ENCODE data around the gene CENPU. TPM values are rescaled to one million over a fixed set of nuclear protein-coding genes. Genes with fewer than 3 reads are reported as not detected.

The CENPU gene
- total and polyA plus RNA-seq, 10 of the 15 experiments (the other 5 are each of a cell fraction or from before 2014, with no cell fraction given) = 26.6 to 90.8 (median 53.8) TPM

- POLR2A ChIA-PET = interaction anchor here (1.0 kb wide), 2 partner anchors 18 to 26 kb away, joined by 3 to 4 read pairs; no protein-coding TSS in a partner anchor
- CTCF ChIA-PET = interaction anchor here (1.5 kb wide), 1 partner anchor 14 kb away, joined by 3 read pairs; no protein-coding TSS in a partner anchor
These were observed 69.3 kb downstream of the CENPU start for GRCh38 chr4:184664445-184665210.

GRCh38 chr4:184662236-184662635 lies 71.7 kb downstream of the CENPU start:
- H4K20me1 ChIP-seq (ENCODE audit: control insufficient read depth, insufficient read depth) = no peaks in the 10 kb centered on the region
- no peak overlapping the region for H3K4me2 ChIP-seq (ENCODE audit: control insufficient read depth, insufficient read depth)
- no peak overlapping the region for H3K9ac ChIP-seq (ENCODE audit: control insufficient read depth, insufficient read depth, low read length)
- in situ Hi-C loops (cut with MboI) (no loop called here), intact Hi-C loops (cut with micrococcal nuclease; ENCODE audit: unreplicated experiment) (no loop called here)
- no peak for TF ChIP-seq PRDM15 (CRISPR knock-in tag; IDR thresholded peaks at IDR 0.05)
- no peak for TF ChIP-seq JUND (IDR thresholded peaks at IDR 0.05; ENCODE audit: low read depth, low read length)
- no peak for TF ChIP-seq YBX1 (IDR thresholded peaks at IDR 0.05)
- TF ChIP-seq GABPA (IDR thresholded peaks at IDR 0.05; ENCODE audit: low read depth) = no peak
- no peak for TF ChIP-seq CREM (IDR thresholded peaks at IDR 0.05; ENCODE audit: low read depth)
- TF ChIP-seq NRF1 (conservative IDR thresholded peaks at IDR 0.05; ENCODE audit: low read depth, low read length) = no peak
- TF ChIP-seq IKZF1 (conservative IDR thresholded peaks at IDR 0.05) = no peak
- no peak for TF ChIP-seq USF2 (IDR thresholded peaks at IDR 0.05; ENCODE audit: borderline replicate concordance, low read depth, low read length)
- no peak for TF ChIP-seq EED (IDR thresholded peaks at IDR 0.05; ENCODE audit: low read depth)
- TF ChIP-seq MYC (IDR thresholded peaks at IDR 0.05; ENCODE audit: insufficient read depth, insufficient read length, insufficient replicate concordance, low read length, severe bottlenecking) = no peak
- WGBS (ENCODE audit: insufficient coverage, insufficient replicate concordance, low lambda C conversion rate, missing lambda C conversion rate) = 45% methylated on average over 1 of the region's 1 CpG
- no peak overlapping the region for H2AFZ ChIP-seq (ENCODE audit: control insufficient read depth, low read depth, low read length)
- FAIRE-seq (no peak), ATAC-seq (no peak), DNase-seq (ENCODE audit: low read depth, low spot score) (no peak)
- CTCF ChIA-PET = interaction anchor here (0.5 to 1.7 kb wide), 5 partner anchors 23 to 410 kb away, joined by 3 to 5 read pairs (median 4); no protein-coding TSS in a partner anchor
- no peaks in the 10 kb centered on the region for H3K27me3 ChIP-seq (replicated peaks in 1 of 2; ENCODE audit: control insufficient read depth in 2 of 2, insufficient read depth in 2 of 2, low read length in 1 of 2)
- SMC1A ChIA-PET (ENCODE audit: uncharacterized antibody, unreplicated experiment) = interaction anchor here (0.7 to 1.8 kb wide), 8 partner anchors 16 to 410 kb away, joined by 3 to 4 read pairs (median 3); partner anchors contain the start of gene CENPU
- H3K79me2 ChIP-seq (ENCODE audit: control insufficient read depth, insufficient read depth, low read length) = no peaks in the 10 kb centered on the region
- RAD21 ChIA-PET (ENCODE audit: unreplicated experiment) = no interaction called here
- H3K4me1 ChIP-seq (ENCODE audit: control insufficient read depth, insufficient read depth, low read length) = no peaks in the 10 kb centered on the region
- H3K9me3 ChIP-seq (replicated peaks; ENCODE audit: control insufficient read depth, insufficient read depth, low read length) = no peaks in the 10 kb centered on the region
- POLR2A ChIA-PET = interaction anchor here (0.5 to 1.0 kb wide), 4 partner anchors 8 to 334 kb away, joined by 3 to 4 read pairs (median 3); no protein-coding TSS in a partner anchor
- H3K36me3 ChIP-seq (ENCODE audit: control insufficient read depth in 2 of 2, insufficient read depth in 2 of 2, low read length in 1 of 2) = no peaks in the 10 kb centered on the region
- H3K4me3 ChIP-seq = no peak overlapping the region
- no TSS peak for BruUV-seq (replicated peaks)
- no peak overlapping the region for H3K27ac ChIP-seq (ENCODE audit: control insufficient read depth, insufficient read depth)

More at GRCh38 chr4:184664445-184665210, 69.3 kb downstream of the CENPU start:
- Histone ChIP-seq H3K9ac (ENCODE audit: control insufficient read depth, insufficient read depth, low read length) (no peak overlapping the region), H4K20me1 (ENCODE audit: control insufficient read depth, insufficient read depth) (no peaks in the 10 kb centered on the region), H3K36me3 (ENCODE audit: control insufficient read depth in 2 of 2, insufficient read depth in 2 of 2, low read length in 1 of 2) (peaks cover 1 to 9% of the 10 kb centered on the region in 2 experiments; a peak in 3 of 4 replicates), H3K27me3 (replicated peaks in 1 of 2; ENCODE audit: control insufficient read depth in 2 of 2, insufficient read depth in 2 of 2, low read length in 1 of 2) (no peaks in the 10 kb centered on the region), H3K4me1 (ENCODE audit: control insufficient read depth, insufficient read depth, low read length) (no peaks in the 10 kb centered on the region), H3K4me2 (ENCODE audit: control insufficient read depth, insufficient read depth) (no peak overlapping the region), H2AFZ (ENCODE audit: control insufficient read depth, low read depth, low read length) (no peak overlapping the region), H3K9me3 (replicated peaks; ENCODE audit: control insufficient read depth, insufficient read depth, low read length) (no peaks in the 10 kb centered on the region), H3K4me3 (no peak overlapping the region), H3K27ac (ENCODE audit: control insufficient read depth, insufficient read depth) (no peak overlapping the region), H3K79me2 (ENCODE audit: control insufficient read depth, insufficient read depth, low read length) (no peaks in the 10 kb centered on the region)
- in situ Hi-C loops (cut with MboI) = no loop called here
- intact Hi-C loops (cut with micrococcal nuclease; ENCODE audit: unreplicated experiment) = no loop called here
- RAD21 ChIA-PET (ENCODE audit: unreplicated experiment) = interaction anchor here (1.5 kb wide), 1 partner anchor 48 kb away, joined by 3 read pairs; no protein-coding TSS in a partner anchor
- BruUV-seq (replicated peaks) = no TSS peak
- whole genome bisulfite sequencing (ENCODE audit: insufficient coverage, insufficient replicate concordance, low lambda C conversion rate, missing lambda C conversion rate) = 81% methylated on average over 6 of the region's 6 CpGs
- no peak for TF ChIP-seq RAD21 (IDR thresholded peaks at IDR 0.05; ENCODE audit: insufficient read depth, low read depth, low read length)
- TF ChIP-seq SIX5 (IDR thresholded peaks at IDR 0.05; ENCODE audit: low read depth, low read length, severe bottlenecking) = peak; percentile 65
- TF ChIP-seq NFYB (IDR thresholded peaks at IDR 0.05; ENCODE audit: insufficient read depth, low read depth, low read length) = peak; percentile 36; the same call in 1 of the 2 replicates
- SMC1A ChIA-PET (ENCODE audit: uncharacterized antibody, unreplicated experiment) = interaction anchor here (1.4 kb wide), 1 partner anchor 33 kb away, joined by 3 read pairs; no protein-coding TSS in a partner anchor
- FAIRE-seq = no peak
- ATAC-seq = peak; percentile 81
- no peak for DNase-seq (ENCODE audit: low read depth, low spot score)
